C1 segment of cervical spinal cord (tissue), 14 donors: ENCODE data around the gene PTBP3.

Source experiments
- DNase-seq, 14 donors: peaks; one replicate each; lab custom pipeline; 2025; lab: John Stamatoyannopoulos, UW

The PTBP3 gene

GRCh38 chr9:112169368-112169767 is 164.1 kb downstream of the PTBP3 start:
- DNase-seq = no peak

GRCh38 chr9:112168197-112168596 is 165.2 kb downstream of the PTBP3 start:
- DNase-seq = no peak
